HepG2 (cell line): ENCODE measurements around the gene DNAJC7. TPM values are rescaled to one million over a fixed set of nuclear protein-coding genes. Genes with fewer than 3 reads are reported as not detected.

Source experiments
- ATAC-seq: fragments of 200-7000 bp; cut with Tn5 transposase; 3 replicates; pipeline ENCODE4 v1.9.1; 2020; ENCODE audit warnings: mild to moderate bottlenecking, moderate library complexity
- BruUV-seq: library from RNA; stranded (reverse); fragments of 400-500 nt; replicated peaks from 2 replicates; lab custom pipeline; 2021; lab: Mats Ljungman, UMichigan
- CTCF ChIA-PET: fragments of 300-600 bp; formaldehyde crosslinking; extraction: SDS; loops from one replicate; lab custom pipeline; 2021; ENCODE audit warnings: low total read pairs, inconsistent platforms, low intra/inter-chr PET ratio; lab: Yijun Ruan, JAX
- POLR2A ChIA-PET: fragments of 350-600 bp; sonication (Branson Sonifier 250); formaldehyde crosslinking; loops from one replicate; lab custom pipeline; 2020; ENCODE audit warnings: antibody characterized with exemption, inconsistent platforms; lab: Yijun Ruan, JAX
- DNase-seq: peaks from one replicate; pipeline ENCODE4 v3.0.0-alpha.2; 2015; ENCODE audit warnings: low spot score
- FAIRE-seq: peaks from 3 replicates; lab custom pipeline; 2011; peaks lifted over from hg19 to GRCh38; lab: Jason Lieb, UNC
- H2AFZ ChIP-seq: one replicate; pipeline ENCODE4 v1.6.1; 2011; ENCODE audit warnings: low read length, inconsistent platforms
- H3K27ac ChIP-seq: fragments of 300-600 bp; 3 replicates; pipeline ENCODE4 v1.8.0; 2011; ENCODE audit warnings: mixed run types, mild to moderate bottlenecking, mixed read lengths, low read length, inconsistent platforms; ENCODE audit not compliant: insufficient read depth; ENCODE audit errors: extremely low read length
- H3K27me3 ChIP-seq, 2 experiments: fragments of 200-600 bp in 1 of 2; 2 replicates in 1 of 2; 3 replicates in 1 of 2; pipeline versions ENCODE4 v1.6.0 to v1.8.0; 2011; ENCODE audit warnings: low read length in 2 of 2, mild to moderate bottlenecking in 2 of 2, moderate library complexity in 2 of 2, inconsistent platforms in 1 of 2; ENCODE audit not compliant: insufficient read depth in 2 of 2, control insufficient read depth in 1 of 2
- H3K36me3 ChIP-seq, 2 experiments: fragments of 200-600 bp in 1 of 2; replicated peaks in 1 of 2; 2 replicates in 1 of 2; 3 replicates in 1 of 2; pipeline versions ENCODE4 v1.5.1 to v1.8.0; 2011; ENCODE audit warnings: low read length in 2 of 2, inconsistent platforms in 1 of 2; ENCODE audit not compliant: insufficient read depth in 2 of 2, control insufficient read depth in 1 of 2
- H3K4me1 ChIP-seq: 2 replicates; pipeline ENCODE4 v1.5.1; 2012; ENCODE audit warnings: low read length, inconsistent platforms; ENCODE audit not compliant: insufficient read depth
- H3K4me2 ChIP-seq: 2 replicates; pipeline ENCODE4 v1.6.0; 2011; ENCODE audit warnings: low read depth, low read length, inconsistent platforms
- H3K4me3 ChIP-seq, 3 experiments: fragments of 200-600 bp in 1 of 3; sonication (generic), shearing (Covaris generic) in 1 of 3; replicated peaks in 1 of 3; 2 replicates each; pipeline ENCODE4 v1.5.1; 2011 to 2016; ENCODE audit warnings: low read length in 3 of 3, inconsistent platforms in 2 of 3, low read depth in 2 of 3, mild to moderate bottlenecking in 2 of 3, control low read depth in 1 of 3, mixed read lengths in 1 of 3; ENCODE audit not compliant: insufficient read depth in 1 of 3
- H3K79me2 ChIP-seq: one replicate; pipeline ENCODE4 v1.6.1; 2011; ENCODE audit warnings: low read length, inconsistent platforms; ENCODE audit not compliant: insufficient read depth
- H3K9ac ChIP-seq: 2 replicates; pipeline ENCODE4 v1.6.0; 2011; ENCODE audit warnings: mild to moderate bottlenecking, low read depth, low read length, inconsistent platforms; ENCODE audit not compliant: insufficient read depth
- H3K9me3 ChIP-seq: 2 replicates; pipeline ENCODE4 v1.5.1; 2012; ENCODE audit warnings: mild to moderate bottlenecking, low read length
- H4K20me1 ChIP-seq: 2 replicates; pipeline ENCODE4 v1.6.0; 2011; ENCODE audit warnings: inconsistent platforms, mild to moderate bottlenecking, low read length, moderate library complexity; ENCODE audit not compliant: insufficient read depth
- BHLHE40 ChIP-seq: IDR thresholded peaks from 2 replicates; pipeline ENCODE4 v1.6.1; 2011; ENCODE audit warnings: low read length, improper control_type of control experiment
- CBX1 ChIP-seq: IDR thresholded peaks from one replicate; pipeline ENCODE4 v1.6.1; 2016; ENCODE audit warnings: antibody characterized with exemption, low read depth
- PAX8 ChIP-seq: sonication (generic); formaldehyde crosslinking; IDR thresholded peaks from 2 replicates; pipeline ENCODE4 v1.8.0; 2022; ENCODE audit warnings: mild to moderate bottlenecking, missing genetic modification reagents, borderline replicate concordance
- SRSF1 ChIP-seq: fragments of 200-400 bp; formaldehyde crosslinking; optimal IDR thresholded peaks from 2 replicates; pipeline ENCODE3; 2017; ENCODE audit warnings: mild to moderate bottlenecking, low read depth, low read length, moderate library complexity
- TBX2 ChIP-seq: sonication (generic); formaldehyde crosslinking; IDR thresholded peaks from 2 replicates; pipeline ENCODE4 v1.5.0; 2020; ENCODE audit warnings: missing genetic modification reagents, mild to moderate bottlenecking, borderline replicate concordance
- ZBTB37 ChIP-seq: sonication (generic); formaldehyde crosslinking; IDR thresholded peaks from 2 replicates; pipeline ENCODE4 v1.4.0; 2020; ENCODE audit warnings: mild to moderate bottlenecking, missing genetic modification reagents
- ZNF276 ChIP-seq: sonication (generic); formaldehyde crosslinking; IDR thresholded peaks from 2 replicates; pipeline ENCODE4 v1.4.0; 2020; ENCODE audit warnings: mild to moderate bottlenecking, low read depth, missing genetic modification reagents
- WGBS: methylation state at CpG from one replicate; pipeline ENCODE4 v1.1.6; 2017; ENCODE audit warnings: low lambda C conversion rate; 5-methylcytosine and 5-hydroxymethylcytosine counted together
- in situ Hi-C: cut with HindIII; loops from 2 replicates; pipeline ENCODE4 v1.10.0; 2017; ENCODE audit warnings: low pct_unique_long_range_greater_than_20kb; ENCODE audit not compliant: extremely low pct_ligation_motif_present
- intact Hi-C: fragments of 100-400 bp; cut with micrococcal nuclease; formaldehyde crosslinking; loops from one replicate; pipeline ENCODE4 v1.10.0; 2022; ENCODE audit not compliant: unreplicated experiment
- polyA plus RNA-seq, 8 experiments: library from polyadenylated mRNA; depleted of rRNA in 3 of 8; stranded (reverse) in 7 of 8; unstranded in 1 of 8; fragments of >200 nt; fragmentation: Illumina TruSeq in 4 of 8; extraction: Trizol in 4 of 8; gene quantifications; 2 replicates each; pipeline versions ENCODE4 v1.2.1 to v1.2.3, GENCODE V29; 2011 to 2016; ENCODE audit warnings: low read depth in 4 of 8, missing spikeins in 1 of 8, mixed read lengths in 1 of 8; ENCODE audit not compliant: insufficient read depth in 1 of 8
- total RNA-seq, 5 experiments: library from RNA; depleted of rRNA; stranded (reverse); fragments of >200 nt; fragmentation: Illumina TruSeq; extraction: Trizol; gene quantifications; 2 replicates each; pipeline ENCODE4 v1.2.3, GENCODE V29; 2016; ENCODE audit warnings: low read depth in 1 of 5
- TF ChIP-seq, protein P1 (sequence below): sonication (generic); formaldehyde crosslinking; IDR thresholded peaks from 2 replicates; pipeline ENCODE4 v1.5.0; 2020; ENCODE audit warnings: mild to moderate bottlenecking, missing genetic modification reagents

Gene DNAJC7
- total and polyA plus RNA-seq, 2 of the 13 experiments (the other 11 are each of a cell fraction or from before 2014, with no cell fraction given) = 47.7 to 132 TPM

- TF ChIP-seq SRSF1 (no peak), CBX1 (no peak), ZNF276 (CRISPR knock-in tag) (no peak), PAX8 (no peak), BHLHE40 (peak; percentile 38; the same call in 1 of the 2 replicates), TBX2 (0 out of 2 replicates have a peak, but pooled peaks have one; percentile 15)
Measured at GRCh38 chr17:41944943-41945342, 72.3 kb downstream of the DNAJC7 start (continued).

- ATAC-seq (no peak), DNase-seq (no peak), FAIRE-seq (no peak)
- Histone ChIP-seq H3K9ac (no peak overlapping the region), H3K27ac (no peak overlapping the region), H3K9me3 (no peaks in the 10 kb centered on the region), H2AFZ (no peak overlapping the region), H3K79me2 (no peaks in the 10 kb centered on the region), H4K20me1 (no peaks in the 10 kb centered on the region), H3K4me1 (peaks cover 64% of the 10 kb centered on the region), H3K4me2 (no peak overlapping the region), H3K27me3 (no peaks in the 10 kb centered on the region), H3K4me3 (no peak overlapping the region), H3K36me3 (no peaks in the 10 kb centered on the region)
- no peak for TF ChIP-seq ZBTB37 (CRISPR knock-in tag)
- TF ChIP-seq, protein P1, sequence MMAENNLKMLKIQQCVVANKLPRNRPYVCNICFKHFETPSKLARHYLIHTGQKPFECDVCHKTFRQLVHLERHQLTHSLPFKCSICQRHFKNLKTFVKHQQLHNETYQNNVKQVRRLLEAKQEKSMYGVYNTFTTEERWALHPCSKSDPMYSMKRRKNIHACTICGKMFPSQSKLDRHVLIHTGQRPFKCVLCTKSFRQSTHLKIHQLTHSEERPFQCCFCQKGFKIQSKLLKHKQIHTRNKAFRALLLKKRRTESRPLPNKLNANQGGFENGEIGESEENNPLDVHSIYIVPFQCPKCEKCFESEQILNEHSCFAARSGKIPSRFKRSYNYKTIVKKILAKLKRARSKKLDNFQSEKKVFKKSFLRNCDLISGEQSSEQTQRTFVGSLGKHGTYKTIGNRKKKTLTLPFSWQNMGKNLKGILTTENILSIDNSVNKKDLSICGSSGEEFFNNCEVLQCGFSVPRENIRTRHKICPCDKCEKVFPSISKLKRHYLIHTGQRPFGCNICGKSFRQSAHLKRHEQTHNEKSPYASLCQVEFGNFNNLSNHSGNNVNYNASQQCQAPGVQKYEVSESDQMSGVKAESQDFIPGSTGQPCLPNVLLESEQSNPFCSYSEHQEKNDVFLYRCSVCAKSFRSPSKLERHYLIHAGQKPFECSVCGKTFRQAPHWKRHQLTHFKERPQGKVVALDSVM (CRISPR knock-in tag) = peak; percentile 74
- ChIA-PET CTCF (no interaction called here), POLR2A (no interaction called here)
- in situ Hi-C loops (no loop called here), intact Hi-C loops (no loop called here)
- no TSS peak for BruUV-seq
- 83% methylated on average over 3 of the region's 3 CpGs for WGBS
Measured at GRCh38 chr17:41943492-41943891, 73.7 kb downstream of the DNAJC7 start.
